IPS-18c (cell line): Measurements from ENCODE around the gene NDST1.

Source experiments
- H3K4me3 ChIP-seq: 2 replicates; pipeline ENCODE4 v1.7.0; 2013; ENCODE audit warnings: low read depth, mild to moderate bottlenecking, low read length, moderate library complexity; ENCODE audit not compliant: insufficient read depth
- H3K9me3 ChIP-seq: one replicate; pipeline ENCODE4 v1.6.1; 2013; ENCODE audit warnings: mild to moderate bottlenecking, low read length, moderate library complexity; ENCODE audit not compliant: control insufficient read depth, insufficient read depth

NDST1 gene

GRCh38 chr5:150528924-150529546, 21.1 kb downstream of the NDST1 start:
- Histone ChIP-seq H3K4me3 (no peak overlapping the region), H3K9me3 (peaks cover 3% of the 10 kb centered on the region)

GRCh38 chr5:150529555-150529954, 21.6 kb downstream of the NDST1 start:
- Histone ChIP-seq H3K4me3 (no peak overlapping the region), H3K9me3 (peaks cover 3% of the 10 kb centered on the region)

- peaks cover 3% of the 10 kb centered on the region for H3K9me3 ChIP-seq
- no peak overlapping the region for H3K4me3 ChIP-seq
Measured at GRCh38 chr5:150530423-150530822, 22.5 kb downstream of the NDST1 start.

- H3K9me3 ChIP-seq: peaks cover 3% of the 10 kb centered on the region
- no peak overlapping the region for H3K4me3 ChIP-seq
Measured at GRCh38 chr5:150530951-150531588, 23.1 kb downstream of the NDST1 start.

GRCh38 chr5:150531686-150532085, 23.8 kb downstream of the NDST1 start:
- Histone ChIP-seq H3K9me3 (peaks cover 3% of the 10 kb centered on the region), H3K4me3 (no peak overlapping the region)

GRCh38 chr5:150532151-150532550, 24.2 kb downstream of the NDST1 start:
- H3K9me3 ChIP-seq: peaks cover 3% of the 10 kb centered on the region

GRCh38 chr5:150532996-150533395, 25.1 kb downstream of the NDST1 start:
- Histone ChIP-seq H3K4me3 (no peak overlapping the region), H3K9me3 (peaks cover 3% of the 10 kb centered on the region)

More at GRCh38 chr5:150532151-150532550, 24.2 kb downstream of the NDST1 start:
- H3K4me3 ChIP-seq: no peak overlapping the region

- no peak overlapping the region for H3K4me3 ChIP-seq
- H3K9me3 ChIP-seq: peaks cover 3% of the 10 kb centered on the region
Measured at GRCh38 chr5:150534811-150535210, 26.9 kb downstream of the NDST1 start.

GRCh38 chr5:150535611-150536010, 27.7 kb downstream of the NDST1 start:
- Histone ChIP-seq H3K9me3 (peaks cover 3% of the 10 kb centered on the region), H3K4me3 (no peak overlapping the region)

- Histone ChIP-seq H3K9me3 (peaks cover 2% of the 10 kb centered on the region), H3K4me3 (no peak overlapping the region)
Measured at GRCh38 chr5:150538007-150538917, 30.3 kb downstream of the NDST1 start.

GRCh38 chr5:150539206-150539605, 31.3 kb downstream of the NDST1 start:
- Histone ChIP-seq H3K4me3 (no peak overlapping the region), H3K9me3 (no peaks in the 10 kb centered on the region)

- H3K9me3 ChIP-seq: no peaks in the 10 kb centered on the region
- H3K4me3 ChIP-seq: no peak overlapping the region
Measured at GRCh38 chr5:150540042-150540441, 32.1 kb downstream of the NDST1 start.

GRCh38 chr5:150540615-150541396, 32.9 kb downstream of the NDST1 start:
- H3K9me3 ChIP-seq: no peaks in the 10 kb centered on the region
- H3K4me3 ChIP-seq: no peak overlapping the region

- H3K9me3 ChIP-seq: no peaks in the 10 kb centered on the region
- H3K4me3 ChIP-seq: no peak overlapping the region
Measured at GRCh38 chr5:150541397-150541675, 33.4 kb downstream of the NDST1 start.

- Histone ChIP-seq H3K9me3 (no peaks in the 10 kb centered on the region), H3K4me3 (no peak overlapping the region)
Measured at GRCh38 chr5:150541895-150542294, 34.0 kb downstream of the NDST1 start.

GRCh38 chr5:150542933-150543445, 35.1 kb downstream of the NDST1 start:
- no peaks in the 10 kb centered on the region for H3K9me3 ChIP-seq
- H3K4me3 ChIP-seq: no peak overlapping the region

- H3K9me3 ChIP-seq: no peaks in the 10 kb centered on the region
Measured at GRCh38 chr5:150544611-150545219, 36.8 kb downstream of the NDST1 start.

More at GRCh38 chr5:150544611-150545219, 36.8 kb downstream of the NDST1 start:
- H3K4me3 ChIP-seq: no peak overlapping the region
